Measurements from ENCODE around the gene NOG. TPM values are rescaled to one million over a fixed set of nuclear protein-coding genes. Genes with fewer than 3 reads are reported as not detected.

The NOG gene
- total and polyA plus RNA-seq, 4 donors = 0.56 to 2.7 (median 1.5) TPM

DNA sequence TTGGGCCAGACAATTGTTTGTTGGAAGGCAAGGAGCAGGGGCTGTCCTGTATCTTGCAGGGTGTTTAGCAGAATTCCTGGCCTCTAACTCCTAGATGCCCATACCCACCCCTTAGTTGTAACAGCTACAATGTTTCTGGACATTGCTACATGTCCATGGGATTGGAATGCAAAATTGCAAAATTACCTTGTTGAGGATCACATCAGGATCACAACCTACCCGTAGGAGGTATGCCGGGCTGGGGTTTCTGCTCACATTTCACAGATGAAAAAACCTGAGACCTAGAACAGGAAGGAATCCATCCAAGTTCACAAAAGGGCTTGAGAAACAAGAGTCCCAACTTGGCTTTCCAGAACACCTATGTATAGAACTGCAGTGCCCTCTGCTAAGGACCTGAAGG is 22.7 kb downstream of the NOG start:
- Histone ChIP-seq H3K9ac (ENCODE audit: insufficient read depth in 1 of 2, low read length in 2 of 2) (no peak overlapping the region), H3K36me3 (ENCODE audit: control insufficient read depth in 4 of 4, insufficient read depth in 4 of 4, low read length in 4 of 4) (no peaks in the 10 kb centered on the region), H3K27me3 (ENCODE audit: control insufficient read depth in 3 of 3, insufficient read depth in 3 of 3, low read length in 2 of 3) (no peaks in the 10 kb centered on the region), H3K27ac (ENCODE audit: low read depth in 1 of 2, low read length in 1 of 2) (no peak overlapping the region), H3K9me3 (ENCODE audit: control insufficient read depth in 4 of 4, insufficient read depth in 3 of 4, low read length in 3 of 4) (no peaks in the 10 kb centered on the region), H3K4me3 (no peak overlapping the region), H3K4me1 (ENCODE audit: control insufficient read depth in 5 of 5, insufficient read depth in 5 of 5, low read length in 5 of 5) (no peaks in the 10 kb centered on the region)
- 83 to 89% methylated on average over 2 of the region's 2 CpGs for WGBS, 2 donors
- TF ChIP-seq, protein P1, sequence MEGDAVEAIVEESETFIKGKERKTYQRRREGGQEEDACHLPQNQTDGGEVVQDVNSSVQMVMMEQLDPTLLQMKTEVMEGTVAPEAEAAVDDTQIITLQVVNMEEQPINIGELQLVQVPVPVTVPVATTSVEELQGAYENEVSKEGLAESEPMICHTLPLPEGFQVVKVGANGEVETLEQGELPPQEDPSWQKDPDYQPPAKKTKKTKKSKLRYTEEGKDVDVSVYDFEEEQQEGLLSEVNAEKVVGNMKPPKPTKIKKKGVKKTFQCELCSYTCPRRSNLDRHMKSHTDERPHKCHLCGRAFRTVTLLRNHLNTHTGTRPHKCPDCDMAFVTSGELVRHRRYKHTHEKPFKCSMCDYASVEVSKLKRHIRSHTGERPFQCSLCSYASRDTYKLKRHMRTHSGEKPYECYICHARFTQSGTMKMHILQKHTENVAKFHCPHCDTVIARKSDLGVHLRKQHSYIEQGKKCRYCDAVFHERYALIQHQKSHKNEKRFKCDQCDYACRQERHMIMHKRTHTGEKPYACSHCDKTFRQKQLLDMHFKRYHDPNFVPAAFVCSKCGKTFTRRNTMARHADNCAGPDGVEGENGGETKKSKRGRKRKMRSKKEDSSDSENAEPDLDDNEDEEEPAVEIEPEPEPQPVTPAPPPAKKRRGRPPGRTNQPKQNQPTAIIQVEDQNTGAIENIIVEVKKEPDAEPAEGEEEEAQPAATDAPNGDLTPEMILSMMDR (IDR thresholded peaks at IDR 0.05; ENCODE audit: control extremely low read depth, extremely low read depth) = no peak
- ATAC-seq (ENCODE audit: insufficient read depth, low FRiP score) = no peak
- no peak for DNase-seq

DNA sequence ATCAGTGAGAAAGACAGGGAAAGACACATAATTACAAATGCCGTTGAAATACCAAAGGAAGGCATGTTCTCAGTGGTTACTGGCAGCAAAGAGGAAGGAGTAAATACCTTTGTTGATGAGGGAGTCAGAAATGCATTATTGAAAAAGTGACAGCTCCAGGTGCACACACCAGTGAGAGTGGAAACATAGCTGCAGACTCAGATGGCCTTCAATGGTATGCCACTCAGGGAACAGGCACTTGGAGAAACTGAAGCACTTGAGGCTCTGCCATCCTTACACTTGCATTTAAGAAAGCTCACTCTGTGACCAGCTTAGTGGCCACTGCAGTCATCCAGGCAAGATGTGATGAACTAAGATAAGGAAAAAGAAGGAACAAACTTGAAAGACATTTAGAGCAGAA is 29.9 kb downstream of the NOG start:
- no peaks in the 10 kb centered on the region for H3K9me3 ChIP-seq (ENCODE audit: control insufficient read depth in 4 of 4, insufficient read depth in 3 of 4, low read length in 3 of 4)
- TF ChIP-seq, protein P1 (IDR thresholded peaks at IDR 0.05; ENCODE audit: control extremely low read depth, extremely low read depth) = no peak
- H3K4me1 ChIP-seq (ENCODE audit: control insufficient read depth in 5 of 5, insufficient read depth in 5 of 5, low read length in 5 of 5) = peaks cover 0 to 6% (median 0%) of the 10 kb centered on the region in 5 donors
- H3K27me3 ChIP-seq (ENCODE audit: control insufficient read depth in 3 of 3, insufficient read depth in 3 of 3, low read length in 2 of 3) = no peaks in the 10 kb centered on the region
- H3K4me3 ChIP-seq = no peak overlapping the region
- no peaks in the 10 kb centered on the region for H3K36me3 ChIP-seq (ENCODE audit: control insufficient read depth in 4 of 4, insufficient read depth in 4 of 4, low read length in 4 of 4)
- H3K9ac ChIP-seq (ENCODE audit: insufficient read depth in 1 of 2, low read length in 2 of 2) = no peak overlapping the region
- DNase-seq = no peak
- H3K27ac ChIP-seq (ENCODE audit: low read depth in 1 of 2, low read length in 1 of 2) = no peak overlapping the region
- no peak for ATAC-seq (ENCODE audit: insufficient read depth, low FRiP score)
- WGBS, 2 donors = 23 to 49% methylated on average over 1 of the region's 1 CpG

DNA sequence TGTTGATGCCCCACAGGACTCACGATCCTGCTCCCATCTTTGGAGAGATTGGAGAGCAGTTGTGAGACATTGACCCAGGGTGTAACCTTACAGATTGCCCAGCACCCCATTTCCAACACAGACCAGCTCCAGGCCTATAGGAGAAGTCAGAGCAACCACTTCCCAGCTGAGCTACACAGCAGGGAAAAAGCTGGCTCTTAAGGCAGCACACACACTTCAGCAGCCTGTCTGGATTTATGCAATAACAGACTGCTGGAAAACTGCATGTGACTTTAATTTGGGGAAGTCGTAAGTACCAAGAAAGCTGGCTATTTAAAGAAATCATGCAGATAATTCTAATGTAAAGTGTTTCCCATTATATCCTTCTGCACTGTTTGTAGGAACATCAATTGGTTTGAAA is 30.8 kb downstream of the NOG start:
- no peak for ATAC-seq (ENCODE audit: insufficient read depth, low FRiP score)
- Histone ChIP-seq H3K9ac (ENCODE audit: insufficient read depth in 1 of 2, low read length in 2 of 2) (no peak overlapping the region), H3K27ac (ENCODE audit: low read depth in 1 of 2, low read length in 1 of 2) (no peak overlapping the region), H3K36me3 (ENCODE audit: control insufficient read depth in 4 of 4, insufficient read depth in 4 of 4, low read length in 4 of 4) (no peaks in the 10 kb centered on the region), H3K27me3 (ENCODE audit: control insufficient read depth in 3 of 3, insufficient read depth in 3 of 3, low read length in 2 of 3) (no peaks in the 10 kb centered on the region), H3K4me1 (ENCODE audit: control insufficient read depth in 5 of 5, insufficient read depth in 5 of 5, low read length in 5 of 5) (peaks cover 0 to 6% (median 0%) of the 10 kb centered on the region in 5 donors), H3K4me3 (no peak overlapping the region), H3K9me3 (ENCODE audit: control insufficient read depth in 4 of 4, insufficient read depth in 3 of 4, low read length in 3 of 4) (no peaks in the 10 kb centered on the region)
- 47 to 48% methylated on average over 2 of the region's 2 CpGs for WGBS, 2 donors
- TF ChIP-seq, protein P1 (IDR thresholded peaks at IDR 0.05; ENCODE audit: control extremely low read depth, extremely low read depth) = no peak
- peak in 2 of 3 donors; percentile 35 to 73 for DNase-seq

DNA sequence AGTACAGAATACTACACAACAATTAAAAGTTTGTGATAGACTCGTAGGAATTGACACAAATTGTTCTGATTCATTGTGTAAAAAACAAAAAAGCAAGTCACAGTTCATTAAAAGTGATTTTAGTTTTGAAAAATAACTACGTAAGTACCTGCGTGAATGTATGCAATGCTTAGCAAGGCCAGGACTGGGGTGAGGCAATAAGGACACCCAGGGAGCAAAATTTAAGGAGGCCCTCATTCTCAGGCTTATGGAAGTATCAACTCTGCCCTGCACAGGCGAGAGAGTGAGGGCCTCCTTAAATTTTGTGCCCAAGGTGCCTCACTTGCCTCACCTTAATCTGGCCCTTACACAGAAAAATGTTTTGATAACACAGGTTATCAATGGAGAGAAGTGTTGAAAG is 31.4 kb downstream of the NOG start:
- H3K27ac ChIP-seq (ENCODE audit: low read depth in 1 of 2, low read length in 1 of 2) = no peak overlapping the region
- ATAC-seq (ENCODE audit: insufficient read depth, low FRiP score) (no peak), DNase-seq (no peak)
- TF ChIP-seq, protein P1 (IDR thresholded peaks at IDR 0.05; ENCODE audit: control extremely low read depth, extremely low read depth) = no peak
- no peak overlapping the region for H3K4me3 ChIP-seq
- no peaks in the 10 kb centered on the region for H3K27me3 ChIP-seq (ENCODE audit: control insufficient read depth in 3 of 3, insufficient read depth in 3 of 3, low read length in 2 of 3)
- peaks cover 0 to 12% (median 0%) of the 10 kb centered on the region in 5 donors for H3K4me1 ChIP-seq (ENCODE audit: control insufficient read depth in 5 of 5, insufficient read depth in 5 of 5, low read length in 5 of 5)
- no peaks in the 10 kb centered on the region for H3K9me3 ChIP-seq (ENCODE audit: control insufficient read depth in 4 of 4, insufficient read depth in 3 of 4, low read length in 3 of 4)
- WGBS, 2 donors = 51 to 74% methylated on average over 4 of the region's 4 CpGs
- no peaks in the 10 kb centered on the region for H3K36me3 ChIP-seq (ENCODE audit: control insufficient read depth in 4 of 4, insufficient read depth in 4 of 4, low read length in 4 of 4)
- H3K9ac ChIP-seq (ENCODE audit: insufficient read depth in 1 of 2, low read length in 2 of 2) = no peak overlapping the region

All from lung (tissue), 12 donors.